Activated T-helper 1 cell treated with anti-CD3 and anti-CD28 coated beads, Interleukin-12 subunit alpha, Interleukin-12 subunit beta, Interleukin-2, Interleukin-4 antibody, amounts not matched to agents 30 ng/mL and 10 ng/mL and 1 ng/mL, durations not matched to agents 14 hours and 24 hours and 36 hours (primary cell): ENCODE data around the gene MEGF8. TPM values are rescaled to one million over a fixed set of nuclear protein-coding genes. Genes with fewer than 3 reads are reported as not detected.

Experiments used
- DNase-seq: peaks from one replicate; pipeline ENCODE4 v3.0.0; 2021; ENCODE audit warnings: low spot score
- H3K27ac Mint-ChIP-seq: one replicate; pipeline ENCODE4 v1.8.0; 2021; ENCODE audit warnings: mild to moderate bottlenecking, mixed read lengths
- H3K27me3 Mint-ChIP-seq: one replicate; pipeline ENCODE4 v1.8.0; 2022; ENCODE audit warnings: mild to moderate bottlenecking, moderate library complexity, mixed read lengths; ENCODE audit not compliant: insufficient read depth
- H3K36me3 Mint-ChIP-seq: one replicate; pipeline ENCODE4 v1.8.0; 2021; ENCODE audit warnings: low read depth, mixed read lengths
- H3K4me1 Mint-ChIP-seq: one replicate; pipeline ENCODE4 v1.8.0; 2021; ENCODE audit warnings: low read depth, mixed read lengths
- H3K4me3 Mint-ChIP-seq: one replicate; pipeline ENCODE4 v1.8.0; 2021; ENCODE audit warnings: mild to moderate bottlenecking, moderate library complexity, mixed read lengths
- H3K9me3 Mint-ChIP-seq: one replicate; pipeline ENCODE4 v1.8.0; 2021; ENCODE audit warnings: mixed read lengths
- intact Hi-C: fragments of 100-400 bp; cut with micrococcal nuclease; formaldehyde crosslinking; loops from one replicate; pipeline ENCODE4 v1.15.1; 2024
- total RNA-seq: library from RNA; stranded (reverse); gene quantifications from 2 replicates; pipeline ENCODE4 v1.2.3, GENCODE V29; 2022

The MEGF8 gene
- total RNA-seq, 1 donor from 2014 or later, result 7.5 TPM

GRCh38 chr19:42378225-42379215 lies 53.1 kb downstream of the MEGF8 start:
- intact Hi-C loops, result no loop called here
- no peak overlapping the region for H3K4me3 Mint-ChIP-seq
- H3K36me3 Mint-ChIP-seq, result no peaks in the 10 kb centered on the region
- no peak overlapping the region for H3K27ac Mint-ChIP-seq
- no peaks in the 10 kb centered on the region for H3K4me1 Mint-ChIP-seq
- no peak for DNase-seq
- H3K27me3 Mint-ChIP-seq, result peaks cover 5% of the 10 kb centered on the region
- no peaks in the 10 kb centered on the region for H3K9me3 Mint-ChIP-seq

DNA sequence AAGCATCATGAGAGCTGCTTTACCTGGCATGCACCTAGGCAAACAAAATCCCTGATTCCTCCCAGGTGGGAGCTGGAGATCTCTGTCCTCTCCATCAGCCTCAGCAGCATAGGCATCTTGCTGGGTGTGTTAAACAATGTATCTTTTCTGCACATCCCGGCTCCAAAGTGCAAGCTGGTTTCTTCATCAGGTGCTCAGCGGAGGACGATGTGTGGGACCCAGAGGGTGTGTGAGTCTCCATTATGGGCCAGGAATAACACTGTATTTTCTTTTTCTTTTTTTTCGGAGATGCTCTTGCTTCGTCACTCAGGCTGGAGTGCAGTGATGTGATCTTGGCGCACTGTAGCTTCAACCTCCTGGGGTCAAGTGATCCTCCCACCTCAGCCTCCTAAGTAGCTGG lies 54.7 kb downstream of the MEGF8 start:
- Mint-ChIP-seq H3K4me3 (no peak overlapping the region), H3K9me3 (no peaks in the 10 kb centered on the region), H3K27me3 (peaks cover 5% of the 10 kb centered on the region), H3K4me1 (no peaks in the 10 kb centered on the region), H3K27ac (no peak overlapping the region), H3K36me3 (no peaks in the 10 kb centered on the region)
- intact Hi-C loops, result no loop called here
- DNase-seq, result no peak

- Mint-ChIP-seq H3K27me3 (peaks cover 35% of the 10 kb centered on the region), H3K4me1 (peaks cover 6% of the 10 kb centered on the region), H3K27ac (no peak overlapping the region), H3K36me3 (no peaks in the 10 kb centered on the region), H3K9me3 (no peaks in the 10 kb centered on the region), H3K4me3 (peak overlapping the region; percentile 21)
- DNase-seq, result peak; percentile 57
- intact Hi-C loops, result loop anchor here (1.0 to 2.0 kb wide), 2 partner anchors 9 to 46 kb away; no protein-coding TSS in a partner anchor
Observed at GRCh38 chr19:42386974-42387707, 61.7 kb downstream of the MEGF8 start.

GRCh38 chr19:42388851-42389489 lies 63.5 kb downstream of the MEGF8 start:
- Mint-ChIP-seq H3K4me1 (peaks cover 6% of the 10 kb centered on the region), H3K27ac (no peak overlapping the region), H3K27me3 (peaks cover 34% of the 10 kb centered on the region), H3K36me3 (no peaks in the 10 kb centered on the region), H3K4me3 (no peak overlapping the region), H3K9me3 (no peaks in the 10 kb centered on the region)
- intact Hi-C loops, result no loop called here
- no peak for DNase-seq

DNA sequence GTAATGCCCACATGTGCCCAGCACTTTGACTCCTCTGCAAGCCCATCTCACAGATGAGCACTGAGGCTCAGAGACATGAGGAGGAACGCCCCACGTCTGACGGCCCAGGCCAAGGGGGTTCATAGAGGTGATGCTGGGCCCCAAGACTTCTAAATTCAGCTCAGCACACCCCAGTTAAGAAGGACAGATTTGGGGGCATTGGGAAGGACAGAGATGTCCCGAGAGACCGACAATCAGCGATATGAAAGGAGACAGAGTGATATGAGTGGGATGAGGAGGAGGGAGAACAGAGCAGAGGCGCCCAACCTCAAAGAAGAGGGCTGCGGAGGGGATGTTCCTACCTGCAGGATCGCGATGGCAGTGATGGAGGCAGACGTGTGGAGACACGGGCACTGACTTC lies 64.5 kb downstream of the MEGF8 start, which contains the start of gene CNFN:
CNFN (minus strand) TSS at position 399 of the 400 bp plus-strand sequence. CDS start 1,260 bp downstream, outside the sequence.
- H3K36me3 Mint-ChIP-seq, result no peaks in the 10 kb centered on the region
- no peak within 1 kb of the TSS for H3K4me3 Mint-ChIP-seq
- intact Hi-C loops, result no loop called here
- H3K27me3 Mint-ChIP-seq, result peaks cover 34% of the 10 kb centered on the region
- DNase-seq, result no peak
- peaks cover 6% of the 10 kb centered on the region for H3K4me1 Mint-ChIP-seq
- H3K9me3 Mint-ChIP-seq, result no peaks in the 10 kb centered on the region
- H3K27ac Mint-ChIP-seq, result no peak within 1 kb of the TSS

DNA sequence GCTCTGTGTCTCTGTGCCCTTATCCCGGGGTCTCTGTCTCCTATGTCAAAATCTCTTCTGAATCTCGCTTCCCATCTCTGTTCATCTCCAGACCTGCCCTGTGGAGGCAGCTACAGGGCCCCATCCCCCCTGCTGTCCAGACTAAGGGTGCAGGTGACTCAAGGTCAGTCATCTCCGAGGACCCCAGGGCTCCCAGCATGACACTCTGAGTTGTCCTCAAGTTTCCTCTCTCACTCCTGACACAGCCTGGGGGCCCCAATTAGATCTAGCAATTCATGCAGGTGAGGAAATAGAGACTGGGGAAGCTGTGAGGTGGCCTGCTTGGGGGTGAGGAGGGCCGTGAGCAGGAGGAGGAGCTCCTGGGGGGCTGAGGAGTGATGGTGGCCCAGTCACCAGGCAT lies 66.7 kb downstream of the MEGF8 start:
- DNase-seq, result no peak
- no peak overlapping the region for H3K4me3 Mint-ChIP-seq
- no peak overlapping the region for H3K27ac Mint-ChIP-seq
- peaks cover 26% of the 10 kb centered on the region for H3K27me3 Mint-ChIP-seq
- no peaks in the 10 kb centered on the region for H3K9me3 Mint-ChIP-seq
- no peaks in the 10 kb centered on the region for H3K36me3 Mint-ChIP-seq
- intact Hi-C loops, result no loop called here
- peaks cover 10% of the 10 kb centered on the region for H3K4me1 Mint-ChIP-seq

DNA sequence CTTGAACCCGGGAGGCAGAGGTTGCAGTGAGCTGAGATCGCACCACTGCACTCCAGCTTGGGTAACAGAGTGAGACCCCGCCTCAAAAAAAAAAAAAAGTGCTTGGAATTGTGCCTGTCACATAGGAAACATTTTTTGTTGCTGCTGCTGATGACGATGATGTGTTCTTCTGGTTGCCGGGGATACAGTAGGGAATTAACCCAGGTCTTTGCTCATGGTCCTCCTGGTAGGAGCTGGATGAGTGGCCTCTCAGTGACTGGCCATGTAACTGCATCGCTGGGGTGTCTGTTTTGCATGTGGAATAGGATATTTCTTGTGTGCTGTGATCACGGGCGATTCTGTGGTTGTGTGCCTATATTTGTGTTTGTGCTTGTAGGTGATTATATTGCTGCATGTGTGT lies 69.3 kb downstream of the MEGF8 start:
- Mint-ChIP-seq H3K4me1 (peaks cover 21% of the 10 kb centered on the region), H3K36me3 (peaks cover 3% of the 10 kb centered on the region), H3K9me3 (no peaks in the 10 kb centered on the region), H3K27me3 (peaks cover 16% of the 10 kb centered on the region), H3K27ac (no peak overlapping the region), H3K4me3 (peak overlapping the region; percentile 8)
- DNase-seq, result no peak
- intact Hi-C loops, result no loop called here

DNA sequence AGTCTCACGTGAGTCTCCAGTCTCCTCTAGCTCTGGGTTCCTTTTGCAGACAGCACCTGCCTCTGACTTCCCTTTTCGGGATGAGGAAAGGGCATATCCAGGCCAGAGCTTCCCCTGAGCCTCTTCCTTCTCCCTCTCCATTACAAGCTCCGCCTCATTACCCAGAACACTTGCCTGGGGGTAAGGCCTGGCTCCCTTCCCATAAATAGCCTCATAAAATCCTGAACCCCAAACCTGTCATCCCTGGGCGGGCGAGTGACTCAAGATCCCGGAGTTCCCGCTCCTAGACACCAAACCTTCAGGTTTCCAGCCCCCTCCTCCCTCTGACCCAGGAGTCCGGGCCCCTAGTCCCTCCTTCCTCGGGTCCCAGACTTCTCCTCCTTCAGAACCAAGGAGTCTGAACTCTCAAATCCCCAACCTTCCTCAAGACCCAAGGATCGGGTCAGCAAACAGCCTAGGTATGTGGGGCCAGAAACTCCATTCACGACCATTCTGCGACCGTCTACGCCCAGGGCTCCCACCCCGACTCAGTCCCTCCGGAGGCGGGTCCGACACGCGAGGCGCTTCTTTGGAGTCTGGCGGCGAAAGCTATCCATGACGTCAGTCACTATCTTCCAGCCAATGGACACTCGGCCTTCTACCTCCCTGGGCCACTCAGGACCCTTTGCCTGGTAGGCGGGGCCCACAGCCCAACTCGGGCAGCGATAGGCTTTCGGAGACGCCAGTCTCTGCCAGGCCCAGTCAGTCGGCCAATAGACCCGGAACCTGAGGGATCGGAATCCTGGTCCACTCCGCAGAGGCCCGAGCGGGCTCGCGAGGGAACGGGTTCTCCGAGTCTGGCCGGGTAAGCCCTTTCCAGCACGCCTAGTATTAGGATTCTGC lies 71.2 kb downstream of the MEGF8 start:
- peak overlapping the region; percentile 89 for H3K4me3 Mint-ChIP-seq
- peaks cover 8% of the 10 kb centered on the region for H3K36me3 Mint-ChIP-seq
- H3K9me3 Mint-ChIP-seq, result no peaks in the 10 kb centered on the region
- DNase-seq, result peak; percentile 97
- intact Hi-C loops, result loop anchor here (1.0 to 2.0 kb wide), 5 partner anchors 9 to 288 kb away; partner anchors contain the start of gene MEGF8
- peak overlapping the region; percentile 93 for H3K27ac Mint-ChIP-seq
- peaks cover 5% of the 10 kb centered on the region for H3K27me3 Mint-ChIP-seq
- H3K4me1 Mint-ChIP-seq, result peaks cover 34% of the 10 kb centered on the region

DNA sequence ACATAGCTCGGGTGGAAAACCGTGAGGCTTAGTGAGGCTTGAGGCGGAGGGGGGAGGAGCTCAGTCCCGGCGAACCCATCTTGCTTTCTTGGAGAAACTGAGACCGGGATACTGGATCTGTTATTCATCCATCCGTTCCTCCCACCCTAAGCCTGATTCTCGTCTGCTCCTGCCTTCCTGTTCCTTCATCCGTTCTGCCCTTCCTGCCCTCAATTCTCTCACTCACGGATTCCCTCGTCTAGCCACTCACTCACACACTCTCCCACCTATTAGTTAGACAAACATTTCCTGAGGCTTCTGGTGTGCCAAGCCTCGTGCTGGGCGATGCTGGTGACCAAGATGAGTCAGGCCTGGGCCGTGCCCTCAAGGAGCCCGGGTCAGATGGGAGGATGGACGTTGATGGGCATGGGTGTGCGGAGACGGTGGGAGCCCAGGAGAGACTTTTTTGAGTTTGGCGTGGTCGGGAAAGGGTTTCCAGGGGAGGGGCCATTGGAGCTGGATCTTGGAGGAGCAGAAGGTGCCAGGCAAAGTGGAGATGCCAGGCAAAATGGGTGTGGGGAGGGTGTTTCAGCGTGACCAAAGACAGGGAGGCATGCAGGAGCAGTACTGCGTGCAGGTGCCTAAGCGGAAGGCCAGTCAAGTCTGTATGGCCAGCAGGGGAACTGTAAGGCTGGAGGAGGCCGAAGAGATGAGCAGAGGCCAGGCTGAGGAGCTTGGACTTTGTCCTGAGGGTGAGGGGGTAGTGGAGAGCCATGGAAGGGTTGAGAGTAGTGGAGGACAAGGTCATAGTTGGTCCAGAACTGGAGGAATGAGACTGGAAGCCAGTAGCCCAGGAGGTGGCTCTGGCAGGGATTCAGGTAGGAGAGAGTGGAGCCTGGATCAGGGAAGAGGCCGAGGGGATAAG lies 72.1 kb downstream of the MEGF8 start:
- Mint-ChIP-seq H3K4me1 (peaks cover 38% of the 10 kb centered on the region), H3K9me3 (no peaks in the 10 kb centered on the region), H3K4me3 (peak overlapping the region; percentile 89), H3K27ac (peak overlapping the region; percentile 93), H3K36me3 (peaks cover 11% of the 10 kb centered on the region), H3K27me3 (peaks cover 2% of the 10 kb centered on the region)
- no peak for DNase-seq
- intact Hi-C loops, result loop anchor here (1.0 to 2.0 kb wide), 3 partner anchors 72 to 289 kb away; partner anchors contain the start of gene MEGF8

DNA sequence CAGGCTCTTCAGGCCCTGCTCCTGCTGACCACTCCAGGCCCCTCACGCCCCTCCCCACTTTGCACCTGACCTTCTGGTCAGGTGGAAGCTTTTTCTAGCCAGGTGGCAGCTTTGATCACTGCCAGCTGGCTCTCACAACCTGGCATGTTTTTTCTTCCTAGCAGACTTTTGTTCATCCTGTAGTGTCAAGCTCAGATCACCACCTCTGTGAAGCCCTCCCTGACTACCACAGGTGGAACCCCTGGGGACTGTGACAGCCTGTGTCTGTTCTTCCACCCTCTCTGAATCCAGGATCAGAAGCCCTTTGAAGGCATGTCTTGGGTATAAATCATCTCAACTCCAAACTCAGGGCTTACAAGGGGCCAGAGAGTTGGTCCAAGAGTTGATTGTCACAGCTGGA lies 75.0 kb downstream of the MEGF8 start:
- intact Hi-C loops, result no loop called here
- peak overlapping the region; percentile 65 for H3K4me3 Mint-ChIP-seq
- peaks cover 22% of the 10 kb centered on the region for H3K36me3 Mint-ChIP-seq
- no peaks in the 10 kb centered on the region for H3K27me3 Mint-ChIP-seq
- no peaks in the 10 kb centered on the region for H3K9me3 Mint-ChIP-seq
- DNase-seq, result no peak
- no peak overlapping the region for H3K27ac Mint-ChIP-seq
- H3K4me1 Mint-ChIP-seq, result peaks cover 39% of the 10 kb centered on the region
